ENCODE measurements around the gene GPR17.

DNA sequence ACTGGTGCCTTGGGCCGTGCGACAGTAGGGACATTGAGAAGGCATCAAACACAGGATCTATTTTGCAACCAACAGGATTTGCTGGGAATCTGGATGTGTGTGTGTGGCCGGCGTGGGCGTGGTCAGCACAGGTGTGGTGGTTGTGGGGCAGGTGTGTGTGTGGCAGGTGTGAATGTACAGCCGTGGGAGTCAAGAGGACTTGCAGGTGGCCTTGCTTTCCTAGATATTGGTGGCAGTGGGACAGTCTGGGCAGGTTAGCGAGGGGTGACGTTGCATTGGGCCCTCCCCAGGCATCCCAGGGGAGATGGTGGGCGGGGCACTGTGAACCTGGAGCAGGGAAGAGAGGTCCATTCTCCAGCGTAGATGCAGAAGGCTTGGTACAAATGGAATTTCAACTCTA, 32.6 kb downstream of the GPR17 start:
- no peak for TF ChIP-seq RAD21 (IDR thresholded peaks at IDR 0.05)
- no peak for TF ChIP-seq RXRA (IDR thresholded peaks at IDR 0.05)
- TF ChIP-seq, protein P1, sequence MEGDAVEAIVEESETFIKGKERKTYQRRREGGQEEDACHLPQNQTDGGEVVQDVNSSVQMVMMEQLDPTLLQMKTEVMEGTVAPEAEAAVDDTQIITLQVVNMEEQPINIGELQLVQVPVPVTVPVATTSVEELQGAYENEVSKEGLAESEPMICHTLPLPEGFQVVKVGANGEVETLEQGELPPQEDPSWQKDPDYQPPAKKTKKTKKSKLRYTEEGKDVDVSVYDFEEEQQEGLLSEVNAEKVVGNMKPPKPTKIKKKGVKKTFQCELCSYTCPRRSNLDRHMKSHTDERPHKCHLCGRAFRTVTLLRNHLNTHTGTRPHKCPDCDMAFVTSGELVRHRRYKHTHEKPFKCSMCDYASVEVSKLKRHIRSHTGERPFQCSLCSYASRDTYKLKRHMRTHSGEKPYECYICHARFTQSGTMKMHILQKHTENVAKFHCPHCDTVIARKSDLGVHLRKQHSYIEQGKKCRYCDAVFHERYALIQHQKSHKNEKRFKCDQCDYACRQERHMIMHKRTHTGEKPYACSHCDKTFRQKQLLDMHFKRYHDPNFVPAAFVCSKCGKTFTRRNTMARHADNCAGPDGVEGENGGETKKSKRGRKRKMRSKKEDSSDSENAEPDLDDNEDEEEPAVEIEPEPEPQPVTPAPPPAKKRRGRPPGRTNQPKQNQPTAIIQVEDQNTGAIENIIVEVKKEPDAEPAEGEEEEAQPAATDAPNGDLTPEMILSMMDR (IDR thresholded peaks at IDR 0.05; ENCODE audit: low read depth, low read length, missing input control) = no peak
- no peak for TF ChIP-seq YY1 (IDR thresholded peaks at IDR 0.05)
- no peak for TF ChIP-seq HNF4G (IDR thresholded peaks at IDR 0.05)
- TF ChIP-seq, protein P2, sequence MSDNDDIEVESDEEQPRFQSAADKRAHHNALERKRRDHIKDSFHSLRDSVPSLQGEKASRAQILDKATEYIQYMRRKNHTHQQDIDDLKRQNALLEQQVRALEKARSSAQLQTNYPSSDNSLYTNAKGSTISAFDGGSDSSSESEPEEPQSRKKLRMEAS (IDR thresholded peaks at IDR 0.05) = no peak
- no peak for TF ChIP-seq TAF1 (conservative IDR thresholded peaks at IDR 0.05)
- no peak for TF ChIP-seq GABPA (IDR thresholded peaks at IDR 0.05 in 1 of 2, conservative IDR thresholded peaks at IDR 0.05 in 1 of 2)
- TF ChIP-seq, protein P3, sequence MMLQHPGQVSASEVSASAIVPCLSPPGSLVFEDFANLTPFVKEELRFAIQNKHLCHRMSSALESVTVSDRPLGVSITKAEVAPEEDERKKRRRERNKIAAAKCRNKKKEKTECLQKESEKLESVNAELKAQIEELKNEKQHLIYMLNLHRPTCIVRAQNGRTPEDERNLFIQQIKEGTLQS (IDR thresholded peaks at IDR 0.05) = no peak
- TF ChIP-seq, protein P4, sequence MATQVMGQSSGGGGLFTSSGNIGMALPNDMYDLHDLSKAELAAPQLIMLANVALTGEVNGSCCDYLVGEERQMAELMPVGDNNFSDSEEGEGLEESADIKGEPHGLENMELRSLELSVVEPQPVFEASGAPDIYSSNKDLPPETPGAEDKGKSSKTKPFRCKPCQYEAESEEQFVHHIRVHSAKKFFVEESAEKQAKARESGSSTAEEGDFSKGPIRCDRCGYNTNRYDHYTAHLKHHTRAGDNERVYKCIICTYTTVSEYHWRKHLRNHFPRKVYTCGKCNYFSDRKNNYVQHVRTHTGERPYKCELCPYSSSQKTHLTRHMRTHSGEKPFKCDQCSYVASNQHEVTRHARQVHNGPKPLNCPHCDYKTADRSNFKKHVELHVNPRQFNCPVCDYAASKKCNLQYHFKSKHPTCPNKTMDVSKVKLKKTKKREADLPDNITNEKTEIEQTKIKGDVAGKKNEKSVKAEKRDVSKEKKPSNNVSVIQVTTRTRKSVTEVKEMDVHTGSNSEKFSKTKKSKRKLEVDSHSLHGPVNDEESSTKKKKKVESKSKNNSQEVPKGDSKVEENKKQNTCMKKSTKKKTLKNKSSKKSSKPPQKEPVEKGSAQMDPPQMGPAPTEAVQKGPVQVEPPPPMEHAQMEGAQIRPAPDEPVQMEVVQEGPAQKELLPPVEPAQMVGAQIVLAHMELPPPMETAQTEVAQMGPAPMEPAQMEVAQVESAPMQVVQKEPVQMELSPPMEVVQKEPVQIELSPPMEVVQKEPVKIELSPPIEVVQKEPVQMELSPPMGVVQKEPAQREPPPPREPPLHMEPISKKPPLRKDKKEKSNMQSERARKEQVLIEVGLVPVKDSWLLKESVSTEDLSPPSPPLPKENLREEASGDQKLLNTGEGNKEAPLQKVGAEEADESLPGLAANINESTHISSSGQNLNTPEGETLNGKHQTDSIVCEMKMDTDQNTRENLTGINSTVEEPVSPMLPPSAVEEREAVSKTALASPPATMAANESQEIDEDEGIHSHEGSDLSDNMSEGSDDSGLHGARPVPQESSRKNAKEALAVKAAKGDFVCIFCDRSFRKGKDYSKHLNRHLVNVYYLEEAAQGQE (IDR thresholded peaks at IDR 0.05) = no peak
- no peak for TF ChIP-seq JUND (IDR thresholded peaks at IDR 0.05)
- TF ChIP-seq, protein P5, sequence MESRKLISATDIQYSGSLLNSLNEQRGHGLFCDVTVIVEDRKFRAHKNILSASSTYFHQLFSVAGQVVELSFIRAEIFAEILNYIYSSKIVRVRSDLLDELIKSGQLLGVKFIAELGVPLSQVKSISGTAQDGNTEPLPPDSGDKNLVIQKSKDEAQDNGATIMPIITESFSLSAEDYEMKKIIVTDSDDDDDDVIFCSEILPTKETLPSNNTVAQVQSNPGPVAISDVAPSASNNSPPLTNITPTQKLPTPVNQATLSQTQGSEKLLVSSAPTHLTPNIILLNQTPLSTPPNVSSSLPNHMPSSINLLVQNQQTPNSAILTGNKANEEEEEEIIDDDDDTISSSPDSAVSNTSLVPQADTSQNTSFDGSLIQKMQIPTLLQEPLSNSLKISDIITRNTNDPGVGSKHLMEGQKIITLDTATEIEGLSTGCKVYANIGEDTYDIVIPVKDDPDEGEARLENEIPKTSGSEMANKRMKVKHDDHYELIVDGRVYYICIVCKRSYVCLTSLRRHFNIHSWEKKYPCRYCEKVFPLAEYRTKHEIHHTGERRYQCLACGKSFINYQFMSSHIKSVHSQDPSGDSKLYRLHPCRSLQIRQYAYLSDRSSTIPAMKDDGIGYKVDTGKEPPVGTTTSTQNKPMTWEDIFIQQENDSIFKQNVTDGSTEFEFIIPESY (IDR thresholded peaks at IDR 0.05) = no peak

Data from liver (tissue), 3 donors.